ACC112 (cell line): ENCODE data around the gene MFSD6L.

Experiments
- H2AFZ ChIP-seq: fragments of 200-600 bp; sonication (generic); one replicate; pipeline ENCODE4 v1.6.0; 2017; ENCODE audit warnings: antibody characterized with exemption, low read length; ENCODE audit not compliant: unreplicated experiment
- H3K27ac ChIP-seq: fragments of 200-600 bp; sonication (generic); 2 replicates; pipeline ENCODE4 v1.5.1; 2014; ENCODE audit warnings: low read depth, mild to moderate bottlenecking, antibody characterized with exemption, low read length, moderate library complexity
- H3K27me3 ChIP-seq: fragments of 200-600 bp; sonication (generic); 2 replicates; pipeline ENCODE4 v1.6.1; 2014; ENCODE audit warnings: mild to moderate bottlenecking, antibody characterized with exemption, low read length, moderate library complexity, mixed read lengths; ENCODE audit not compliant: insufficient read depth
- H3K36me3 ChIP-seq: fragments of 200-600 bp; sonication (generic); 2 replicates; pipeline ENCODE4 v1.6.1; 2016; ENCODE audit warnings: mild to moderate bottlenecking, antibody characterized with exemption, low read length, moderate library complexity, mixed read lengths; ENCODE audit not compliant: insufficient read depth
- H3K4me1 ChIP-seq: fragments of 200-600 bp; sonication (generic); one replicate; pipeline ENCODE4 v1.6.1; 2016; ENCODE audit warnings: low read length, mixed read lengths; ENCODE audit not compliant: insufficient read depth, unreplicated experiment, control insufficient read depth
- H3K4me3 ChIP-seq: fragments of 200-600 bp; sonication (generic); 2 replicates; pipeline ENCODE4 v1.5.1; 2014; ENCODE audit warnings: mild to moderate bottlenecking, low read depth, low read length
- H3K79me2 ChIP-seq: fragments of 200-600 bp; sonication (generic); one replicate; pipeline ENCODE4 v1.6.0; 2016; ENCODE audit warnings: low read length; ENCODE audit not compliant: control insufficient read depth, unreplicated experiment, insufficient read depth

MFSD6L gene

DNA sequence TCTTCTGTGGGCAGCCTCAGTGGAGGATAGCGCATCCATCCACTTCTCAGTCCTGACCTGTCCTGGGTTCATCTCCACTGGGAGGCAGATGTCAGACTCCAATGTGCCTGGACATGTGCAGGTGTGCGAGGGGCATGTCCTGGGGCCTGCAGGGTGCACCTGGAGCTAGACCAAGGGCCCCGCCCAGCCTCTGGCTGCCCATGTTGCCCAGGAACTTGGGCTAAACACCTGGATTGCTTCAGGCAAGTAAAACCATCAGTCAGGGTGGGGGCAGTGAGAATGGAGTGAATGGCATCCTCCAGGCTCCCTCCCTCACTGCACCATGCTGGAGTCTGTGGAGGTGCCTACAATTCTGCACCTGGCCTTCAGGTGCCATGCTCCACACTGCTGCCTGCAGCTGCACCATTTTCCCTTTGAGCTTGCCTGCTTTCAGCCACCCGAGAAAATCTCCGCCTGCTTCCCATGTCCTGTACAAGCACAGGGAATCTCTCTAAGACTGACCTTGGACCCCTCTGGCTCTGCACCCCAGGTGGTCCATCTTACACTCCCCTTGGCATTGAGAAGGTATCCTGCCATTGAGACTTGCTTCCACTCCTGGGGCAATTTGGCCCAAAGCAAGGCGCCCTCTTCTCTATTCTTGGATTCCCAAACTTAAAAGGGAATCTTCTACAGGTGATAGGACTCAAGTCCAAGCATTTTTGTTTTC is 2.1 kb upstream of the MFSD6L start:
- H3K4me1 ChIP-seq: no peaks in the 10 kb centered on the region
- peaks cover 42% of the 10 kb centered on the region for H3K27me3 ChIP-seq
- H3K36me3 ChIP-seq: no peaks in the 10 kb centered on the region
- no peak overlapping the region for H3K27ac ChIP-seq
- no peak overlapping the region for H2AFZ ChIP-seq
- no peak overlapping the region for H3K4me3 ChIP-seq
- H3K79me2 ChIP-seq: no peaks in the 10 kb centered on the region

DNA sequence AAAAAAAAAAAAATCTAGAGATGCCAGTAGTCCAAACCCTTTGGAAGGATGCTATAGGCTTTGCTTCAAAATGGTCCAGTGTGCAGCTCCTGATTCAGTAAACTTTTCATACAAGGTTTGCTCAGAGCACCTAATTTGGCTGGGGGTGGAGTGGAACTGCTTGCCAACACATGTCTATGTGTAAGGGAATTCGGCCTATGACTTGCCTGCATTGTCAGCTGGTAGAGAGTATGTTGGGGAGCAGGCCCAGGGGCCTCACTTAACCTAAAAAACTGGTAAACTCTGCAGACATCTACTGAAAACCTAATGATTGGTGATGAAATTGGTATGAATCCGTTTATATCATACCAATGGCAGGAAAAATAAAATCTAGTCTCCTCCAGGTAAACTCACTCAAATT is 1.5 kb upstream of the MFSD6L start:
- Histone ChIP-seq H3K79me2 (no peaks in the 10 kb centered on the region), H3K27ac (no peak overlapping the region), H2AFZ (no peak overlapping the region), H3K4me3 (no peak overlapping the region), H3K4me1 (no peaks in the 10 kb centered on the region), H3K36me3 (no peaks in the 10 kb centered on the region), H3K27me3 (peaks cover 46% of the 10 kb centered on the region)

DNA sequence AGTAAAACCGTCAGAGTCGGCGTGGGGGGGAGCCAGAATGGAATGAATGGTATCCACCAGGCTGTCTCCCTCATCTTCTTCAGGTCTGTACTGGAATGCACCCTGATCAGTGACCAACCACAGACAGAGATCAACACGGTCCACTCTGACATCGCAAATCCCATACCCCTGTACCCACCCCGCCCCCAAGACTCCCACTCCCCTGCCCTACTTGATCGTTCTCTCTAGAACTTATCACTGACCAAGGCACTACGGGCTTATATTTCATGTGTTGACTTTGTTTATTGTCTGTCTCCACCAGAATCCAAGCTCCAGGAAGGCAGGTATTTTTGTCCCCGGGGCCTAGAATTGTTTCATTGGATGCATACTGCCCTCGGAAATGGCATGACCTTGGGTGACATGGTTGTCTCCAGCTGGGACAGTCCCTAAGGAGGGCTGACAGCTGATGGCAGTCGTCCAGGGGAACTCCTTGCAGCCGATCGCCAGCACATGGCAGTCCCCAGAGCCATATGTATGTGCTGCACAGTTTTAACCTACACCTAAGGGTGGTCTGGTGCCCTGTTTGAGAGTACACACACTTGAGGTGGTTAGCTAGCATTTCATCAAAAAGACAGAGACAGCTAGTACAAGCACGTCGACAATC is 526 bp upstream of the MFSD6L start:
- H3K36me3 ChIP-seq: no peaks in the 10 kb centered on the region
- H3K27ac ChIP-seq: no peak overlapping the region
- no peak overlapping the region for H3K4me3 ChIP-seq
- H3K79me2 ChIP-seq: no peaks in the 10 kb centered on the region
- H3K4me1 ChIP-seq: no peaks in the 10 kb centered on the region
- H3K27me3 ChIP-seq: peaks cover 46% of the 10 kb centered on the region
- no peak overlapping the region for H2AFZ ChIP-seq

DNA sequence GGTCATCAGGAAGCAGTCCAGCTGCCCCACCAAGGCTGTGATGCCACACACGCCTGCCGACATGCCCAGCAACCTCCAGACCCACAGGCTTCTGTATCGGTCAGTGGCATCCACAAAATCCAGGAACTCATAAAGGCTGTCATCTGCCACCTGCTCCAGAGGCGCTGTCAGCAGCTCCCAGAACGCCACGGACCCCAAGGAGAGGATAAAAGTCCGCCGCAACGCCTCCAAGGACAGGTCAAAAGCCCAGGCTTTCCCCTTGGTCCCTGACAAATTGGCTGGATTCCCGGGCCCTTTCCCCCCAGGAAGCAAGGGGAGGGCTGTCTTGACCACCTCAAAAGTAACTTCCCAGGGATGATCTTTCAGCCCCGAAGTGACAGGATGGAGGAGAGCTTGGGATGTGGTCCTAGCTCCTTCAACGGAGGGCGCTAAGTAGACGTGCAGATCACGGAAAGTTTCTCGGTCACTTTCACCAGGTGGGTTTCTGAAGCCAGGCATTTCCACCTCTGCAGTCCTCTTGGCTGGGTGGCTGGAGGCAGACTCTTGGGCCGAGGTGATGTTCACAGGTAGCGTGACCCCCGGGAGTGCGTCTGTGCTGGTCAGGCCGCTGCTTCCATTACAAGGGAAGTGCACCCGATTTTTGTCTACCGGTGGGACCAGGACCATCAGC is 854 bp downstream of the MFSD6L start:
- no peaks in the 10 kb centered on the region for H3K36me3 ChIP-seq
- H3K4me3 ChIP-seq: no peak overlapping the region
- no peaks in the 10 kb centered on the region for H3K79me2 ChIP-seq

DNA sequence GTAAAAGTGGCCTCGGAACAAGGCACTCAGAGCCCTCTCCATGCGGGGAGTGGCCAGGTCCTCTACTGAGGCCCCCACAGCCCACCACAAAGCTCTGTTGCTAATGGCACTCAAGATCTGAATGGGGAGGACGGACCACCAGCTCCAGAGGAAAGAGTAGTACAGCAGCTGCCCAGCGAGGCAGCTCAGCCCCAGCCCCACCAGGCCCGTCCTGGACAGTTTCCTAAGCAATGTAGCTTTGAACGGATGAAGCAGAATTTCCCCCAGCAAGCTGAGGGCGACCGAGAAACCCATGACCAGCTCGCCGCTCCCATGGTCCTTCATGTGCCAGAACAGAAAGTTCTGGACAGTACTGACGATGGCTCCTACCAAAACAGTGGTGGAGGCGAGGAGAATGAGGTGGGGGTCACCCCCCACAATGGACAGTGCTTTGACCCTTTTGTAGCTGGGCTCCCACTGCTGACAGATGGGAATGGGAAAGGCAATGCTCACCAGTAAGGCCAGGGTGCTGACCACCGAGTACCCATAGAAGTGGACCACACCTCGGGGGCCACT is 1.5 kb downstream of the MFSD6L start:
- no peak overlapping the region for H3K27ac ChIP-seq
- no peak overlapping the region for H3K4me3 ChIP-seq
- H3K36me3 ChIP-seq: no peaks in the 10 kb centered on the region
- no peak overlapping the region for H2AFZ ChIP-seq
- no peaks in the 10 kb centered on the region for H3K4me1 ChIP-seq
- peaks cover 46% of the 10 kb centered on the region for H3K27me3 ChIP-seq
- no peaks in the 10 kb centered on the region for H3K79me2 ChIP-seq

More for the DNA sequence above, 854 bp downstream of the MFSD6L start:
- H2AFZ ChIP-seq: no peak overlapping the region
- no peaks in the 10 kb centered on the region for H3K4me1 ChIP-seq
- peaks cover 46% of the 10 kb centered on the region for H3K27me3 ChIP-seq
- no peak overlapping the region for H3K27ac ChIP-seq

DNA sequence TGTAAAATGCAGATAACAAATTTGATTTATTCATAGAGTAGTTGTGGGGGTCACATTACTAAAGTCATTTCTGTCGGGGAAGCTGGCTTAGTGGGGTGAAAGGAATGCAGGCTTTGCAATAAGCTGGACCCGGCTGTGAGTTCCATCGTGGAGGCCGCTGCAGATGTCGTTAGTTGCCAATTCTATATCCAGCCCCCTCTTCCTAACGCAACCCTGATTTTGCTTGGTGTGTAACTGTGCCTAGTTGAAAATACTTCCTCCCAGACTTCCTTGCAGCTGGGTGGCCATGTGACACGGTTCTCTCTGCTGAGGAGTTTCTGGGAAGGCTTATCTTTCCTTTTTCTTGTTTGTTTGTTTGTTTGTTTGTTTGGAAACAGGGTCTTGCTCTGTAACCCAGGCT is 4.5 kb downstream of the MFSD6L start:
- Histone ChIP-seq H3K4me1 (no peaks in the 10 kb centered on the region), H3K79me2 (no peaks in the 10 kb centered on the region), H3K27me3 (peaks cover 38% of the 10 kb centered on the region), H3K36me3 (no peaks in the 10 kb centered on the region), H3K4me3 (no peak overlapping the region), H3K27ac (no peak overlapping the region), H2AFZ (no peak overlapping the region)

DNA sequence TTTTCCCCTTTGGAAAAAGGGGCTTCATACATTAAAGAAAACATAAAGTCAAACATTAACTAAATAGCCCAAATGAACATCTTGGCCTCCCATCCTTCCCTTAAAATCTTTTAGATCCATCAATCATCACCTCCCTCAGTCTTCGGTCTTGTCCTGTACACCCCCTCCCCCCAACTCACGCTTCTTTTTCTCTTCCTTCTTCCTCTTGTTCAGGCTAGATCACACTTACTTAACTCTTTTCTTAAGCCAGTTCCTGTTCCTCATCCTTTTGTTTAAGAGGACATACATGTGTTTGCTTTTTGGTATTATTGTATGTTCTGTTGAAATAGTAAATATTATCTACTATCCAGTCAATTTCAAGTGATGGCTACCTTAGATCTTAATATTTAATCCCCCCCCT is 5.5 kb downstream of the MFSD6L start:
- Histone ChIP-seq H2AFZ (no peak overlapping the region), H3K36me3 (no peaks in the 10 kb centered on the region), H3K4me1 (no peaks in the 10 kb centered on the region), H3K79me2 (no peaks in the 10 kb centered on the region), H3K27me3 (peaks cover 37% of the 10 kb centered on the region), H3K27ac (no peak overlapping the region), H3K4me3 (no peak overlapping the region)

DNA sequence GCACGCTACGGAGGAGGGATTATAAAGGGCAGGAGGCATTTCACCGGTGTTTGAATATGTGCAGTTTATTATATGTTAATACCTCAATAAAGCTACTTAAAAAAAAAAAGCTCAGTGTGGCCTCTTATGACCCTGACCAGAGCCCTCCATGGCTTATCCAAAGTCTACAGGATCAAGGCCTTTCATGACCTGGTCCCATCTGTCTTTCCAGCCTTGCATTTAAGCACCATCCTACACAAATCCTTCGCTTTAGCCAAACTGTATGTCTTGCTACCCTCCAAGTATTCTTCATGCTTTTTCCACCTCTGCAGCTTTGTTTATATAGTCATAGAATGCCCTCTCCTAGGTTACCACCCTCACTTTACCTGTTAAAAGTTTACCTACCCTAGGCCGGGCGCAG is 6.5 kb downstream of the MFSD6L start:
- Histone ChIP-seq H3K79me2 (no peaks in the 10 kb centered on the region), H3K36me3 (no peaks in the 10 kb centered on the region), H3K4me1 (no peaks in the 10 kb centered on the region), H3K27ac (no peak overlapping the region), H2AFZ (no peak overlapping the region), H3K4me3 (no peak overlapping the region), H3K27me3 (peaks cover 34% of the 10 kb centered on the region)

DNA sequence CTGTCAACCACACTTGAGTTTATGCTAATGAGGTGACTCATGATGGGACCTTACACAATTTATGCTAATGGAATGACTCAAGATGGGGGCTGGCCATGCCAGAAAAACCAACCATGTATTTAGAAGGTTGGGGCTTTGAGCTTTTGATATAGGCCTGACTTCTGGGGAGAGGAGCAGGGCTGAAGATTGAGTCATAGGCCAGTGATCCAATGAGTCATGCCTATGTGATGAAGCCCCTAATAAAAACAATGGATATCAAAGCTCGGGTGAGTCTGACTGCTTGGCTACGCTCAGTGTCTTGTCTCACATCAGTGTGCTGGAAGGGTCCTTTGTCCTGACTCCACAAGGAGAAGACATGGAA is 7.3 kb downstream of the MFSD6L start:
- no peak overlapping the region for H2AFZ ChIP-seq
- no peaks in the 10 kb centered on the region for H3K4me1 ChIP-seq
- no peak overlapping the region for H3K4me3 ChIP-seq
- no peaks in the 10 kb centered on the region for H3K79me2 ChIP-seq
- H3K27me3 ChIP-seq: peaks cover 27% of the 10 kb centered on the region; the same call in 1 of the 2 replicates
- no peak overlapping the region for H3K27ac ChIP-seq
- H3K36me3 ChIP-seq: no peaks in the 10 kb centered on the region

DNA sequence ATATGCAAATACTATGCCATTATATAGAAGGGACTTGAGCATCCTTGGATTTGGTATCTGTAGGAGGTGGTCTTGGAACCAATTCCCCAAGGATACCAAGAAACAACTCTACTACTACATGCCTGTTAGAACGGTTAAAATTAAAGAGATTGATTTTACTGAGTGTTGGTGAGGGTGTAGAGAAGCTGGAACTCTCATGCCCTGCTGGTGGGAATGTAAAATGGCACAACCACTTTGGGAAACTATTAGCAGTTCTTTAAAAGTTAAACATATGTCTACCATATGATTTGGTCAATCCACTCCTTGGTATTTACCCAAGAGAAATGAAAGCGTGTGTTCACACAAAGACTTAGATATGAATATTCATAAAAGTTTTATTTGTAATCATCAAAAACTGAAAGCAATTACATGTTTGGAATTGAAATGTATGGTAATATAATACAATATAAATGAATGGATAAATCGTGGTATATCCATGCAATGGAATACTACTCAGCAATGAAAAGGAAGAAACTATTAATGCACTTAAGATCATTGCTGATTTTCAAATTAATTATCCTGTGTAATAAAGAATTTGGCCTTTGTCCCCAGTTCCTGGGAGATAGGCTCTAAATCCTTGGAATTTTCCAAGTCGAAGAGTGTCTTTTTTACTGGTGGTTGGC is 7.8 kb downstream of the MFSD6L start:
- Histone ChIP-seq H3K27me3 (peaks cover 27% of the 10 kb centered on the region; the same call in 1 of the 2 replicates), H2AFZ (no peak overlapping the region), H3K4me1 (no peaks in the 10 kb centered on the region), H3K36me3 (no peaks in the 10 kb centered on the region), H3K79me2 (no peaks in the 10 kb centered on the region), H3K27ac (no peak overlapping the region), H3K4me3 (no peak overlapping the region)
